H1 (cell line): ENCODE results near the gene MMP27.

Experiments used
- ASH2L ChIP-seq: fragments of 200-600, 300-600 bp; sonication (generic); IDR thresholded peaks from one replicate; pipeline ENCODE4 v1.7.1; 2017; ENCODE audit warnings: low read length
- ATF3 ChIP-seq: IDR thresholded peaks from 2 replicates; pipeline ENCODE4 v1.6.1; 2011; ENCODE audit warnings: low read depth, mild to moderate bottlenecking, low read length; ENCODE audit not compliant: insufficient read depth
- CTCF ChIP-seq, 3 experiments: IDR thresholded peaks; 1 replicate in 2 of 3; 2 replicates in 1 of 3; pipeline versions ENCODE4 v1.5.1 to v1.6.1; 2011; ENCODE audit warnings: low read length in 3 of 3, mild to moderate bottlenecking in 3 of 3, inconsistent platforms in 2 of 3, low read depth in 1 of 3, moderate library complexity in 1 of 3; ENCODE audit not compliant: insufficient read depth in 1 of 3; ENCODE audit errors: control extremely low read depth in 1 of 3
- EP300 ChIP-seq, 2 experiments: IDR thresholded peaks; 1 replicate in 1 of 2; 2 replicates in 1 of 2; pipeline ENCODE4 v1.6.1; 2011 to 2012; ENCODE audit warnings: low read depth in 2 of 2, low read length in 2 of 2, mild to moderate bottlenecking in 2 of 2, borderline replicate concordance in 1 of 2, inconsistent platforms in 1 of 2, moderate library complexity in 1 of 2
- MAX ChIP-seq: IDR thresholded peaks from 2 replicates; pipeline ENCODE4 v1.6.1; 2012; ENCODE audit warnings: inconsistent platforms
- POLR2A ChIP-seq, 2 experiments: IDR thresholded peaks; 1 replicate in 1 of 2; 2 replicates in 1 of 2; pipeline ENCODE4 v1.6.1; 2011; ENCODE audit warnings: low read depth in 2 of 2, low read length in 2 of 2, mild to moderate bottlenecking in 2 of 2; ENCODE audit errors: control extremely low read depth in 1 of 2
- POLR2AphosphoS5 ChIP-seq: IDR thresholded peaks from 2 replicates; pipeline ENCODE4 v1.6.1; 2011; ENCODE audit warnings: low read depth, low read length
- RAD21 ChIP-seq, 2 experiments: IDR thresholded peaks in 1 of 2; conservative IDR thresholded peaks in 1 of 2; 2 replicates each; pipeline ENCODE4 v1.6.1; 2011; ENCODE audit warnings: low read depth in 2 of 2, low read length in 2 of 2, improper control_type of control experiment in 1 of 2, inconsistent platforms in 1 of 2, mild to moderate bottlenecking in 1 of 2, moderate library complexity in 1 of 2
- RBBP5 ChIP-seq: IDR thresholded peaks from 2 replicates; pipeline ENCODE4 v1.7.1; 2012; ENCODE audit warnings: low read depth, mild to moderate bottlenecking, inconsistent platforms, low read length, moderate library complexity, borderline replicate concordance
- SIN3A ChIP-seq, 2 experiments: IDR thresholded peaks in 1 of 2; conservative IDR thresholded peaks in 1 of 2; 2 replicates each; pipeline ENCODE4 v1.6.1; 2011 to 2012; ENCODE audit warnings: low read length in 2 of 2, improper control_type of control experiment in 1 of 2, low read depth in 1 of 2, mild to moderate bottlenecking in 1 of 2
- SUZ12 ChIP-seq: fragments of 200-600 bp; sonication (generic); IDR thresholded peaks from 2 replicates; pipeline ENCODE4 v1.6.1; 2012; ENCODE audit warnings: mild to moderate bottlenecking, inconsistent platforms, low read length, moderate library complexity, mixed read lengths
- TEAD4 ChIP-seq: IDR thresholded peaks from 2 replicates; pipeline ENCODE4 v1.6.1; 2012; ENCODE audit warnings: low read depth, low read length, inconsistent platforms, mixed read lengths
- YY1 ChIP-seq: IDR thresholded peaks from 2 replicates; pipeline ENCODE4 v1.6.1; 2011; ENCODE audit warnings: low read depth, mild to moderate bottlenecking, low read length

GRCh38 chr11:102661040-102661439, 44.5 kb downstream of the MMP27 start:
- TF ChIP-seq YY1 (no peak), RAD21 (IDR thresholded peaks at IDR 0.05 in 1 of 2, conservative IDR thresholded peaks at IDR 0.05 in 1 of 2; ENCODE audit: low read depth in 2 of 2, low read length in 2 of 2) (no peak), CTCF (IDR thresholded peaks at IDR 0.05; ENCODE audit: control extremely low read depth in 1 of 3, insufficient read depth in 1 of 3, low read depth in 1 of 3, low read length in 3 of 3) (no peak), POLR2AphosphoS5 (no peak), POLR2A (IDR thresholded peaks at IDR 0.05; ENCODE audit: control extremely low read depth in 1 of 2, low read depth in 2 of 2, low read length in 2 of 2) (no peak), EP300 (IDR thresholded peaks at IDR 0.05; ENCODE audit: borderline replicate concordance in 1 of 2, low read depth in 2 of 2, low read length in 2 of 2) (no peak), TEAD4 (no peak), SIN3A (conservative IDR thresholded peaks at IDR 0.05 in 1 of 2, IDR thresholded peaks at IDR 0.05 in 1 of 2; ENCODE audit: low read depth in 1 of 2, low read length in 2 of 2) (no peak), SUZ12 (no peak), MAX (no peak), ASH2L (no peak), RBBP5 (no peak), ATF3 (no peak)
